Measurements from ENCODE around the gene XAB2. TPM values are rescaled to one million over a fixed set of nuclear protein-coding genes. Genes with fewer than 3 reads are reported as not detected.

Gene XAB2
- total RNA-seq, 1 donor from 2014 or later, result 46.5 TPM

GRCh38 chr19:7648265-7649014, 19.1 kb upstream of the XAB2 start:
- H3K36me3 Mint-ChIP-seq, result no peaks in the 10 kb centered on the region
- no peak for TF ChIP-seq CTCF (conservative IDR thresholded peaks at IDR 0.05)

GRCh38 chr19:7647156-7647555, 17.8 kb upstream of the XAB2 start:
- Mint-ChIP-seq H3K4me3 (no peak overlapping the region), H3K27me3 (peaks cover 7% of the 10 kb centered on the region), H3K27ac (no peak overlapping the region), H3K4me1 (ENCODE audit: unreplicated experiment) (peaks cover 3% of the 10 kb centered on the region), H3K36me3 (no peaks in the 10 kb centered on the region), H3K9me3 (no peaks in the 10 kb centered on the region)
- DNase-seq (ENCODE audit: extremely low spot score, unreplicated experiment), result no peak
- TF ChIP-seq CTCF (conservative IDR thresholded peaks at IDR 0.05), result no peak

More at GRCh38 chr19:7648265-7649014, 19.1 kb upstream of the XAB2 start:
- peaks cover 9% of the 10 kb centered on the region for H3K27me3 Mint-ChIP-seq
- no peaks in the 10 kb centered on the region for H3K9me3 Mint-ChIP-seq
- no peak for DNase-seq (ENCODE audit: extremely low spot score, unreplicated experiment)
- no peak overlapping the region for H3K4me3 Mint-ChIP-seq
- no peak overlapping the region for H3K27ac Mint-ChIP-seq
- peaks cover 11% of the 10 kb centered on the region for H3K4me1 Mint-ChIP-seq (ENCODE audit: unreplicated experiment)

GRCh38 chr19:7646426-7646700, 17.0 kb upstream of the XAB2 start:
- DNase-seq (ENCODE audit: extremely low spot score, unreplicated experiment), result no peak
- Mint-ChIP-seq H3K9me3 (no peaks in the 10 kb centered on the region), H3K4me1 (ENCODE audit: unreplicated experiment) (no peaks in the 10 kb centered on the region), H3K4me3 (no peak overlapping the region), H3K27ac (no peak overlapping the region), H3K36me3 (no peaks in the 10 kb centered on the region), H3K27me3 (peaks cover 3% of the 10 kb centered on the region)
- TF ChIP-seq CTCF (conservative IDR thresholded peaks at IDR 0.05), result no peak

GRCh38 chr19:7645656-7646425, 16.5 kb upstream of the XAB2 start:
- no peak for DNase-seq (ENCODE audit: extremely low spot score, unreplicated experiment)
- peak overlapping the region; percentile 70 for H3K27ac Mint-ChIP-seq
- H3K36me3 Mint-ChIP-seq, result no peaks in the 10 kb centered on the region
- no peak overlapping the region for H3K4me3 Mint-ChIP-seq
- no peaks in the 10 kb centered on the region for H3K9me3 Mint-ChIP-seq
- H3K4me1 Mint-ChIP-seq (ENCODE audit: unreplicated experiment), result no peaks in the 10 kb centered on the region
- peaks cover 2% of the 10 kb centered on the region for H3K27me3 Mint-ChIP-seq
- no peak for TF ChIP-seq CTCF (conservative IDR thresholded peaks at IDR 0.05)

- no peak for TF ChIP-seq CTCF (conservative IDR thresholded peaks at IDR 0.05)
- DNase-seq (ENCODE audit: extremely low spot score, unreplicated experiment), result no peak
- Mint-ChIP-seq H3K4me1 (ENCODE audit: unreplicated experiment) (no peaks in the 10 kb centered on the region), H3K9me3 (no peaks in the 10 kb centered on the region), H3K27ac (no peak overlapping the region), H3K4me3 (no peak overlapping the region), H3K27me3 (no peaks in the 10 kb centered on the region), H3K36me3 (no peaks in the 10 kb centered on the region)
Measured at GRCh38 chr19:7645163-7645562, 15.8 kb upstream of the XAB2 start.
